D721Med (cell line): Measurements from ENCODE around the gene CBLL1.

Experiments
- DNase-seq: peaks from one replicate; pipeline ENCODE4 v3.0.0; 2011; ENCODE audit warnings: low spot score; ENCODE audit not compliant: insufficient read length
- FAIRE-seq: peaks from 2 replicates; lab custom pipeline; 2011; peaks lifted over from hg19 to GRCh38; lab: Jason Lieb, UNC
- CTCF ChIP-seq: IDR thresholded peaks from 2 replicates; pipeline ENCODE4 v1.5.1; 2012; ENCODE audit warnings: mild to moderate bottlenecking, control low read depth; ENCODE audit not compliant: insufficient read depth; ENCODE audit errors: missing control alignments

Gene CBLL1

GRCh38 chr7:107803009-107803610 lies 59.2 kb downstream of the CBLL1 start, which contains the start of gene SLC26A3:
Gene SLC26A3, minus strand, starts transcription at chr7:107803223. Its CDS starts 8,714 bp downstream, at chr7:107794509.
- FAIRE-seq: no peak
- TF ChIP-seq CTCF: no peak
- DNase-seq: no peak

- no peak for TF ChIP-seq CTCF
- no peak for FAIRE-seq
- no peak for DNase-seq
These were observed 65.2 kb downstream of the CBLL1 start for GRCh38 chr7:107809179-107809578.

- DNase-seq (no peak), FAIRE-seq (no peak)
- no peak for TF ChIP-seq CTCF
These were observed 66.7 kb downstream of the CBLL1 start for GRCh38 chr7:107810626-107811025.
